GM21786 (cell line): Measurements from ENCODE around the gene TAAR6.
"Not testable (repeated sequence)": the region's sequence is repeated elsewhere in the genome, so short reads cannot be mapped to it uniquely, and the experiment has no call there.

Experiments
- ATAC-seq: cut with Tn5 transposase; IDR thresholded peaks from one replicate; pipeline ENCODE4 v1.9.1; 2021; ENCODE audit not compliant: unreplicated experiment

Gene TAAR6

GRCh38 chr6:132570221-132570777 is at the start of gene TAAR6:
TAAR6 (plus strand) TSS chr6:132570322; CDS start chr6:132570322, 0 bp downstream.
- no peak for ATAC-seq

- no peak for ATAC-seq
Observed at GRCh38 chr6:132520953-132521352, 49.2 kb upstream of the TAAR6 start.

- no peak for ATAC-seq
Observed at GRCh38 chr6:132524646-132525045, 45.5 kb upstream of the TAAR6 start.

GRCh38 chr6:132525866-132526265 is 44.3 kb upstream of the TAAR6 start:
- no peak for ATAC-seq

- ATAC-seq: no peak
Observed at GRCh38 chr6:132526461-132526860, 43.7 kb upstream of the TAAR6 start.

GRCh38 chr6:132527791-132528190 is 42.3 kb upstream of the TAAR6 start:
- no peak for ATAC-seq

- peak; percentile 95 for ATAC-seq
Observed at GRCh38 chr6:132530293-132530974, 39.7 kb upstream of the TAAR6 start.

- ATAC-seq: not testable (repeated sequence)
Observed at GRCh38 chr6:132534546-132534945, 35.6 kb upstream of the TAAR6 start.

GRCh38 chr6:132537145-132537544 is 33.0 kb upstream of the TAAR6 start:
- no peak for ATAC-seq

- ATAC-seq: no peak
Observed at GRCh38 chr6:132537977-132538376, 32.1 kb upstream of the TAAR6 start, which contains the start of gene TAAR9. TAAR9 (plus strand) TSS chr6:132538277; CDS start chr6:132538290, 13 bp downstream.

- no peak for ATAC-seq
Observed at GRCh38 chr6:132544826-132545225, 25.3 kb upstream of the TAAR6 start.

GRCh38 chr6:132548746-132549463 is 21.2 kb upstream of the TAAR6 start:
- ATAC-seq: no peak

GRCh38 chr6:132551214-132551613 is 18.9 kb upstream of the TAAR6 start:
- ATAC-seq: no peak

- no peak for ATAC-seq
Observed at GRCh38 chr6:132552372-132552771, 17.8 kb upstream of the TAAR6 start, which contains the start of gene TAAR8. TAAR8 (plus strand) TSS chr6:132552672; CDS start chr6:132552693, 21 bp downstream.

GRCh38 chr6:132560087-132560486 is 10.0 kb upstream of the TAAR6 start:
- not testable (repeated sequence) for ATAC-seq

- ATAC-seq: no peak
Observed at GRCh38 chr6:132566404-132566803, 3.7 kb upstream of the TAAR6 start.

GRCh38 chr6:132567566-132567965 is 2.6 kb upstream of the TAAR6 start:
- ATAC-seq: no peak

GRCh38 chr6:132568611-132569010 is 1.5 kb upstream of the TAAR6 start:
- no peak for ATAC-seq

GRCh38 chr6:132569170-132569569 is 952 bp upstream of the TAAR6 start:
- no peak for ATAC-seq

- no peak for ATAC-seq
Observed at GRCh38 chr6:132571774-132572173, 1.7 kb downstream of the TAAR6 start.

- ATAC-seq: no peak
Observed at GRCh38 chr6:132584698-132585097, 14.6 kb downstream of the TAAR6 start.

- ATAC-seq: no peak
Observed at GRCh38 chr6:132587424-132587823, 17.3 kb downstream of the TAAR6 start.
